ENCODE data around the gene DNAJC6. TPM values are rescaled to one million over a fixed set of nuclear protein-coding genes. Genes with fewer than 3 reads are reported as not detected.

DNAJC6 gene
- total and polyA plus RNA-seq, 5 experiments from 2014 or later, result 0.21 to 4.6 (median 2.0) TPM; not detected in 1

- Mint-ChIP-seq H3K27me3 (peaks cover 0 to 3% (median 0%) of the 10 kb centered on the region in 5 donors), H3K4me3 (no peak overlapping the region), H3K4me1 (no peaks in the 10 kb centered on the region), H3K9me3 (peaks cover 0 to 2% (median 0%) of the 10 kb centered on the region in 9 donors), H3K27ac (no peak overlapping the region), H3K36me3 (peaks cover 0 to 3% (median under 1%) of the 10 kb centered on the region in 3 donors)
- POLR2A ChIA-PET, result no interaction called here
- no peak for DNase-seq
- no peak for ATAC-seq
Observed at GRCh38 chr1:65334081-65334480, 24.7 kb downstream of the DNAJC6 start.

- Mint-ChIP-seq H3K27me3 (peaks cover 0 to 3% (median 0%) of the 10 kb centered on the region in 5 donors), H3K4me3 (no peak overlapping the region), H3K9me3 (peaks cover 0 to 2% (median 0%) of the 10 kb centered on the region in 9 donors), H3K36me3 (no peaks in the 10 kb centered on the region), H3K27ac (no peak overlapping the region), H3K4me1 (no peaks in the 10 kb centered on the region)
- no peak for DNase-seq
- ATAC-seq, result no peak
- POLR2A ChIA-PET, result no interaction called here
Observed at GRCh38 chr1:65339866-65340468, 30.6 kb downstream of the DNAJC6 start.

GRCh38 chr1:65341381-65341780 lies 32.0 kb downstream of the DNAJC6 start:
- DNase-seq (no peak), ATAC-seq (no peak)
- Mint-ChIP-seq H3K27me3 (peaks cover 0 to 1% (median 0%) of the 10 kb centered on the region in 5 donors), H3K27ac (no peak overlapping the region), H3K4me3 (no peak overlapping the region), H3K4me1 (no peaks in the 10 kb centered on the region), H3K9me3 (peaks cover 0 to 2% (median 0%) of the 10 kb centered on the region in 9 donors), H3K36me3 (no peaks in the 10 kb centered on the region)
- POLR2A ChIA-PET, result no interaction called here

- no peak overlapping the region for H3K27ac Mint-ChIP-seq
- no peak overlapping the region for H3K4me3 Mint-ChIP-seq
- H3K9me3 Mint-ChIP-seq, result peaks cover 0 to 2% (median 0%) of the 10 kb centered on the region in 9 donors
- DNase-seq (no peak), ATAC-seq (no peak)
- POLR2A ChIA-PET, result no interaction called here
- no peaks in the 10 kb centered on the region for H3K36me3 Mint-ChIP-seq
- H3K4me1 Mint-ChIP-seq, result no peaks in the 10 kb centered on the region
- peaks cover 0 to 1% (median 0%) of the 10 kb centered on the region in 5 donors for H3K27me3 Mint-ChIP-seq
Observed at GRCh38 chr1:65343286-65343685, 33.9 kb downstream of the DNAJC6 start.

GRCh38 chr1:65344171-65344814 lies 35.0 kb downstream of the DNAJC6 start:
- H3K27ac Mint-ChIP-seq, result no peak overlapping the region
- no peaks in the 10 kb centered on the region for H3K36me3 Mint-ChIP-seq
- H3K4me1 Mint-ChIP-seq, result no peaks in the 10 kb centered on the region
- no peaks in the 10 kb centered on the region for H3K9me3 Mint-ChIP-seq
- H3K27me3 Mint-ChIP-seq, result peaks cover 0 to 1% (median 0%) of the 10 kb centered on the region in 5 donors
- POLR2A ChIA-PET, result no interaction called here
- DNase-seq (no peak), ATAC-seq (no peak)
- no peak overlapping the region for H3K4me3 Mint-ChIP-seq

- Mint-ChIP-seq H3K4me3 (no peak overlapping the region), H3K27ac (no peak overlapping the region), H3K27me3 (peaks cover 0 to 1% (median 0%) of the 10 kb centered on the region in 5 donors), H3K36me3 (peaks cover 0 to 8% (median 0%) of the 10 kb centered on the region in 3 donors), H3K4me1 (no peaks in the 10 kb centered on the region), H3K9me3 (peaks cover 0 to 11% (median 0%) of the 10 kb centered on the region in 9 donors)
- POLR2A ChIA-PET, result no interaction called here
- DNase-seq, result no peak
- ATAC-seq, result no peak
Observed at GRCh38 chr1:65346190-65346589, 36.8 kb downstream of the DNAJC6 start.

- ATAC-seq (no peak), DNase-seq (no peak)
- Mint-ChIP-seq H3K9me3 (peaks cover 0 to 5% (median 0%) of the 10 kb centered on the region in 9 donors), H3K27ac (no peak overlapping the region), H3K36me3 (peaks cover 0 to 4% (median 1%) of the 10 kb centered on the region in 3 donors), H3K4me3 (no peak overlapping the region), H3K27me3 (peaks cover 0 to 3% (median 0%) of the 10 kb centered on the region in 5 donors), H3K4me1 (no peaks in the 10 kb centered on the region)
- POLR2A ChIA-PET, result no interaction called here
Observed at GRCh38 chr1:65355031-65355712, 45.8 kb downstream of the DNAJC6 start.

- no peak overlapping the region for H3K4me3 Mint-ChIP-seq
- no peaks in the 10 kb centered on the region for H3K9me3 Mint-ChIP-seq
- H3K36me3 Mint-ChIP-seq, result peaks cover 0 to 1% (median 0%) of the 10 kb centered on the region in 3 donors
- DNase-seq (no peak), ATAC-seq (no peak)
- H3K27me3 Mint-ChIP-seq, result peaks cover 0 to 3% (median 0%) of the 10 kb centered on the region in 5 donors
- POLR2A ChIA-PET, result no interaction called here
- no peaks in the 10 kb centered on the region for H3K4me1 Mint-ChIP-seq
- H3K27ac Mint-ChIP-seq, result no peak overlapping the region
Observed at GRCh38 chr1:65357291-65357960, 48.1 kb downstream of the DNAJC6 start.

- POLR2A ChIA-PET, result no interaction called here
- H3K4me1 Mint-ChIP-seq, result no peaks in the 10 kb centered on the region
- no peak overlapping the region for H3K27ac Mint-ChIP-seq
- H3K36me3 Mint-ChIP-seq, result peaks cover 0 to 1% (median 0%) of the 10 kb centered on the region in 3 donors
- H3K4me3 Mint-ChIP-seq, result no peak overlapping the region
- no peak for ATAC-seq
- H3K27me3 Mint-ChIP-seq, result peaks cover 0 to 3% (median 0%) of the 10 kb centered on the region in 5 donors
- no peak for DNase-seq
- H3K9me3 Mint-ChIP-seq, result no peaks in the 10 kb centered on the region
Observed at GRCh38 chr1:65359888-65360287, 50.5 kb downstream of the DNAJC6 start.

GRCh38 chr1:65360648-65361047 lies 51.3 kb downstream of the DNAJC6 start:
- POLR2A ChIA-PET, result no interaction called here
- H3K9me3 Mint-ChIP-seq, result no peaks in the 10 kb centered on the region
- no peak for ATAC-seq

GRCh38 chr1:65362545-65362944 lies 53.2 kb downstream of the DNAJC6 start:
- H3K4me3 Mint-ChIP-seq, result no peak overlapping the region
- POLR2A ChIA-PET, result no interaction called here
- peaks cover 0 to 3% (median 0%) of the 10 kb centered on the region in 5 donors for H3K27me3 Mint-ChIP-seq
- no peak overlapping the region for H3K27ac Mint-ChIP-seq
- H3K36me3 Mint-ChIP-seq, result peaks cover 0 to 4% (median 0%) of the 10 kb centered on the region in 3 donors
- no peaks in the 10 kb centered on the region for H3K9me3 Mint-ChIP-seq
- ATAC-seq, result no peak
- H3K4me1 Mint-ChIP-seq, result no peaks in the 10 kb centered on the region
- DNase-seq, result no peak

More at GRCh38 chr1:65360648-65361047, 51.3 kb downstream of the DNAJC6 start:
- no peak overlapping the region for H3K4me3 Mint-ChIP-seq
- no peak overlapping the region for H3K27ac Mint-ChIP-seq
- H3K27me3 Mint-ChIP-seq, result peaks cover 0 to 3% (median 0%) of the 10 kb centered on the region in 5 donors
- DNase-seq, result no peak
- no peaks in the 10 kb centered on the region for H3K4me1 Mint-ChIP-seq
- H3K36me3 Mint-ChIP-seq, result peaks cover 0 to 1% (median 0%) of the 10 kb centered on the region in 3 donors

GRCh38 chr1:65363484-65363883 lies 54.1 kb downstream of the DNAJC6 start:
- Mint-ChIP-seq H3K4me1 (no peaks in the 10 kb centered on the region), H3K36me3 (peaks cover 0 to 4% (median 3%) of the 10 kb centered on the region in 3 donors), H3K4me3 (no peak overlapping the region), H3K27ac (no peak overlapping the region), H3K9me3 (no peaks in the 10 kb centered on the region), H3K27me3 (peaks cover 0 to 3% (median 0%) of the 10 kb centered on the region in 5 donors)
- DNase-seq (no peak), ATAC-seq (no peak)
- POLR2A ChIA-PET, result no interaction called here

- Mint-ChIP-seq H3K9me3 (no peaks in the 10 kb centered on the region), H3K4me3 (no peak overlapping the region), H3K4me1 (no peaks in the 10 kb centered on the region), H3K27me3 (peaks cover 0 to 6% (median 0%) of the 10 kb centered on the region in 5 donors), H3K27ac (no peak overlapping the region), H3K36me3 (peaks cover 0 to 4% (median 3%) of the 10 kb centered on the region in 3 donors)
- no peak for ATAC-seq
- POLR2A ChIA-PET, result no interaction called here
- no peak for DNase-seq
Observed at GRCh38 chr1:65368403-65368802, 59.1 kb downstream of the DNAJC6 start.
